Muscle layer of colon (tissue), 2 donors: ENCODE data around the gene GLYR1.
"Not testable (repeated sequence)": the region's sequence is repeated elsewhere in the genome, so short reads cannot be mapped to it uniquely, and the experiment has no call there.

Source experiments
- H3K27ac ChIP-seq: one replicate; pipeline ENCODE4 v1.7.0; 2013; ENCODE audit warnings: low read depth, mild to moderate bottlenecking, low read length, moderate library complexity
- H3K27me3 ChIP-seq, 2 donors: one replicate each; pipeline ENCODE4 v1.7.0; 2013; ENCODE audit warnings: low read length in 2 of 2, mild to moderate bottlenecking in 2 of 2; ENCODE audit not compliant: insufficient read depth in 2 of 2, control insufficient read depth in 1 of 2
- H3K36me3 ChIP-seq: one replicate; pipeline ENCODE4 v1.7.0; 2013; ENCODE audit warnings: mild to moderate bottlenecking, low read length; ENCODE audit not compliant: insufficient read depth
- H3K4me1 ChIP-seq: one replicate; pipeline ENCODE4 v1.7.0; 2013; ENCODE audit warnings: mild to moderate bottlenecking, low read length; ENCODE audit not compliant: insufficient read depth
- H3K4me3 ChIP-seq, 2 donors: one replicate each; pipeline ENCODE4 v1.7.0; 2013; ENCODE audit warnings: low read length in 2 of 2, low read depth in 1 of 2, mild to moderate bottlenecking in 1 of 2, moderate library complexity in 1 of 2
- H3K9ac ChIP-seq: one replicate; pipeline ENCODE4 v1.7.0; 2013; ENCODE audit warnings: low read length
- H3K9me3 ChIP-seq: one replicate; pipeline ENCODE4 v1.7.0; 2013; ENCODE audit warnings: mild to moderate bottlenecking, low read length
- donor health status: abdominal sarcoma.
- donor health status: Adenocarcinoma of cecum.

GLYR1 gene

GRCh38 chr16:4846901-4847773, at the start of gene GLYR1, which contains the start of gene UBN1:
TSS of gene GLYR1 (minus strand) at chr16:4847288. CDS start at chr16:4847265, 23 bp downstream.
TSS of gene UBN1 (plus strand) at chr16:4847481. CDS start at chr16:4852918, 5,437 bp downstream.
- Histone ChIP-seq H3K27ac (peak within 1 kb of the TSS; percentile 92), H3K36me3 (peaks cover 22% of the 10 kb centered on the region), H3K27me3 (no peaks in the 10 kb centered on the region), H3K4me3 (peak within 1 kb of the TSS; percentile 78 to 96), H3K9me3 (no peaks in the 10 kb centered on the region), H3K4me1 (peaks cover 39% of the 10 kb centered on the region), H3K9ac (peak within 1 kb of the TSS; percentile 67)

DNA sequence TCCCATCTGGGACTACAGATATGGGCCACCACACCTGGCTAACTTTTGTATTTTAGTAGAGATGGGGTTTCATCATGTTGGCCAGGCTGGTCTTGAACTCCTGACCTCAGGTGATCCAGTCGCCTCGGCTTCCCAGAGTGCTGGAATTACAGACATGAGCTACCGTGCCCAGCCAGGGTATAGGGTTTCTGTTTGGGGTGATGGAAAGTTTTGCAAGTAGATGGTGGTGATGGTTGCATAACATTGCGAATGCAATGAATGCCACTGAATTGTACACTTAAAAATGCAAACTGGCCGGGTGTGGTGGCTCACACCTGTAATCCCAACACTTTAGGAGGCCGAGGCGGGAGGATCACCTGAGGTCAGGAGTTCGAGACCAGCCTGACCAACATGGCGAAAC, 49.7 kb upstream of the GLYR1 start:
- H3K36me3 ChIP-seq, H3K9ac ChIP-seq, H3K9me3 ChIP-seq, H3K27ac ChIP-seq, H3K4me3 ChIP-seq, H3K27me3 ChIP-seq, H3K4me1 ChIP-seq: not testable (repeated sequence)

DNA sequence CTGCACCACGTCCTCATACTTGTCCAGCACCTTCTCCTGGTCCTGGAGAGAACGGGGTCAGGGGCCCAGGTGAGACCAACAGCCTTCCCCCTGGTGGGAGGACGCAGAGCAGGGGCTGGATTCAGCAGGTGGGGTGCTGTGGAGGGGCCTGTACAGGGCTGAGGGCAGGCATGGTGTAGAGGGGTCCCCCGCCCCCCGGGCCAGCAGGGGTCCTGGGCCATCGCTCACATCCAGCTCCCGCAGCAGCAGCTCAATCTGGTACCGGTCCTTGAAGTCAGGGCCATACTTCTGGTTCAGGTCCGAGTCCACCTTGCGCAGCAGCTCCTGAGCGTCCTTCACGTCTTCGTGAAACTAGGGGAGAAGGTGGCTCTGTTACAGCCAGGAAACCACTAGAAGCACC, 48.3 kb upstream of the GLYR1 start:
- no peak overlapping the region for H3K27ac ChIP-seq
- H3K4me1 ChIP-seq, result no peaks in the 10 kb centered on the region
- H3K9me3 ChIP-seq, result peaks cover 6% of the 10 kb centered on the region
- no peak overlapping the region for H3K4me3 ChIP-seq
- H3K27me3 ChIP-seq, result no peaks in the 10 kb centered on the region
- no peak overlapping the region for H3K9ac ChIP-seq
- peaks cover 18% of the 10 kb centered on the region for H3K36me3 ChIP-seq

DNA sequence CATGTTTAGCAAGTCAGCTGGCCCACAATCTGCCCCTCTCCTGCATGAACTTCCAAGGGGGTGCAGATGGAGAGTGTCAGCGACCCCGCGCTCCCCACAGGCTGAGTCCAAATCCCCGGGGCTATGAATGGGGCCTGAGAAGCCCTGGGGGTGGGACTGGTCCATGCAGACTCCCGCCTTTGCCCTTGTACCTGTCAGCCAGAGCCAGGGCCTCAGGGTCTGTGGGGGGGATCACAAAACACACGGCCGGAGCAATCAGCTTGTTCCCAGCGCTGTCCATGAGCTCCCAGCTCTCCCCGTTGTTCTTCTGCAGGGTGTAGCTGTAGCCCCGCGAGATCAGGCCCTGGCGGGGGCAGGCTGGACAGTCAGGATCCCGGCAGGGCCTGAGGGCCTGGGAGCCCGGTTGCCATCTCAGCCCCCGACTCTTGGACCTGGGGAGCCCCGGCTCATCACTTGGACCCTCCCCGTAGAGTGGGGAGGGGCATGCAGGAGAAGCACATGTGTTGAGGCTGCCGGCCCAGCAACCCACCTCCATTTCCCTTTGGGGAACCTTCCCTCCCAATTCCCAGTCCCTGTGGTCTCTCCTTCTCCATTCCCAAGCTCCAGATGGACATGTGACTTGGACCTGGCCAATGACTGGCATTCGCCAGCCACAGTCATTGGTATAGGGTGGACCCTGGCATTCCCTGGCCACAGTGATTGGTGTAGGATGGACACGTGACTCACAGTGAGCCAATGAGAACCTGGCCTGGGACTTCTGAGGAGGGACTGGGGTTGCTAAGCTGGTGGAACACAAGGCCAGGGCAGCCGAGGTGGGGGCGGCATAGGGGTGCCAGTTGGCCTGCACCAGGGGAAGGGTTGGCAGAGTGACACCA, 47.4 kb upstream of the GLYR1 start:
- Histone ChIP-seq H3K4me3 (no peak overlapping the region), H3K27me3 (no peaks in the 10 kb centered on the region), H3K27ac (no peak overlapping the region), H3K4me1 (no peaks in the 10 kb centered on the region), H3K9me3 (peaks cover 6% of the 10 kb centered on the region), H3K9ac (no peak overlapping the region), H3K36me3 (peaks cover 23% of the 10 kb centered on the region)

DNA sequence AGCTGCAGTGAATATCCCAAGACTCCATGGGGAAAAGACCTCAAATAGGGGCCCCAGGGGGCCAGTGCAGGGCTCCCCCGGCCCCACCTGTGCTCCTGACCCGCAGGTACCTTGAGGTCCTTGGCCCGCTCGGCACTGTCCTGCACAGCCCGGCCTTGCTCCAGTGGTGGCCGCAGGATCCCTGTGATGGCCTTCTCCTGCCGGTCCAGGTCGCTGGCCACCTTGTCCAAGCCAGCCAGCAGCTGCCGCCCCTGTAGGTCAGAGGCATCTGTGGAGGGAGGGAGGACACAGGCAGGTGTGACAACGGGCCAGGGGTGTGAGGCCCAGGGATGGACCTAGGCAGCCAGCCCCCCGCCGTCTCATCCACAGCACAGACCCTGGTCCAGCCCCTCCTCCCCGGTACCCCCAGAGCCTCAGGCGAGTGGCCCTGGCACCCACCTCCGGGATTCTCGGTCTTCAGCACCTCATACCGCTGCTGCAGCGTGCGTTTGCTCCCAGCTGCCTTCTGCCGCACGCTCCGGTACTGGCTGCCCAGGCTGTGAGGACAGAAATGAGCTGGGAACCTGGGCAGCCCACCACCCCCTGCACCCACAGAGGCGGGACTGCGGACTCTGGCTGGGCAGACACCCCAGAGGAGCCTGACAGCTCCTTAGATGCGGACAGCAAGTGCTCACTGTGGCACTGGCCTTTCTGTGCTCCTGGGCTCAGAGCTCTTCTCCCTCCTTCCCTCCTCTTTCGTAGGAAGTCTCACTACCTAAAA, 46.2 kb upstream of the GLYR1 start:
- Histone ChIP-seq H3K4me3 (no peak overlapping the region), H3K27ac (no peak overlapping the region), H3K27me3 (no peaks in the 10 kb centered on the region), H3K36me3 (peaks cover 30% of the 10 kb centered on the region), H3K9ac (no peak overlapping the region), H3K9me3 (peaks cover under 1% of the 10 kb centered on the region), H3K4me1 (no peaks in the 10 kb centered on the region)

- H3K27ac ChIP-seq, result no peak overlapping the region
- no peaks in the 10 kb centered on the region for H3K27me3 ChIP-seq
- H3K4me3 ChIP-seq, result no peak overlapping the region
- peaks cover 38% of the 10 kb centered on the region for H3K36me3 ChIP-seq
- no peaks in the 10 kb centered on the region for H3K4me1 ChIP-seq
- no peaks in the 10 kb centered on the region for H3K9me3 ChIP-seq
- H3K9ac ChIP-seq, result no peak overlapping the region
These were observed 45.4 kb upstream of the GLYR1 start for GRCh38 chr16:4892361-4893102.

GRCh38 chr16:4891886-4892216, 44.8 kb upstream of the GLYR1 start:
- no peak overlapping the region for H3K27ac ChIP-seq
- no peaks in the 10 kb centered on the region for H3K4me1 ChIP-seq
- H3K9ac ChIP-seq, result no peak overlapping the region
- no peak overlapping the region for H3K4me3 ChIP-seq
- no peaks in the 10 kb centered on the region for H3K9me3 ChIP-seq
- H3K27me3 ChIP-seq, result no peaks in the 10 kb centered on the region
- H3K36me3 ChIP-seq, result peaks cover 45% of the 10 kb centered on the region

DNA sequence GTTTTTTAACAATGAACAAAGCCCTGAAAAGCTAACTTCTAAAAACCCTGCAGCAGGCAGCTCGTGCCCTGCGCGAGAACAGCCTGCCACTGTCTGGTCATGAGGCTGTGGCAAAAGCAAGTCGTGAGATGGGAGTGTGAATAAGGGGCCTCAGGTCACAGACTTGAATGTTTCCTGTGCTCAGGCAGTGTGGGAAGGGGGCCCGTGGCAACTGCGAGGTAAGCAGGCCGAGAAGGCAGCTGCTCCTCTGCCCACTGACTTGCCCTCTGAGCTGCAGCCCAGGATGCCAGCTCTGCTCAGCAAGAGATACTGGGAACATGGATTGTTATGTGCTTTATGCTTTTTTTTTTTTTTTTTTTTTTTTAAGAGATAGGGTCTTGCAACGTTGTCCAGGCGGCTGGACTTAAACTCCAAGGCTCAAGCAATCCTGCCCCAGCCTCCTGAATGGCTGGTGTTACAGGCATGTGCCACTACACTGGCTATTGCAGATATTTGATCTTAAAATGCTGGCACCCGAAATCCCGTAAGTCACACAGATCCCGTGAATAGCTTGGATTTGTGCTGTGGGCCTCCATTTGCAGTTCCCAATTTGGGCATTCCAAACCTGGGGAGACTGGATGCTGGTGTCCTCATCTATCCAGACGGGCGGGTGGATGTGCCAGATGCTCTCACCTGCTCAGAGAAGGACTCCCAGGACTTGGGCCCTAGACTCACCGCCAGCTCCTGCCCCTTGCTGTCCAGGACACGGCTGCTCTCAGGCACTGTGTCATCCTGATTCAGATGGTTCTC, 44.2 kb upstream of the GLYR1 start:
- Histone ChIP-seq H3K27ac (no peak overlapping the region), H3K36me3 (peaks cover 50% of the 10 kb centered on the region)

DNA sequence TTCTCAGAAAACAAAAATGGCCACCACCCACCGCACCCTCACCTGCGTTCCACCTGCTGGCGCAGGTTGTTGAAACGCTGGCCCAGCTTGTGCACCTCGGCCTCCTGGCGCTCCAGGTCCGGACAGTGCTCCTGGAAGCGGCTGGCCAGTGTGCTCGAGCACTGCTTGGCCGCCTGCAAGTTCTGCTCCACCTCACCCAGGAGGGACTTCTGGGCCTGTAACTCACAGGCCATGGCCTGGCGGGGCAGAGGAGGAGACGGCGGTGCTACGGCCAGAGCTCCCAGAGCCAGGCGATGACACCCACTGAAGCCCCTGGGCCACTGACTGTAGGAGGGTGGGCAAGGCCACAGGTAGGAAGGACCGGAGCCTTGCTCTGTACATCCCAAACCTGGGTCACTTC, 43.6 kb upstream of the GLYR1 start:
- Histone ChIP-seq H3K36me3 (peaks cover 56% of the 10 kb centered on the region), H3K27me3 (no peaks in the 10 kb centered on the region), H3K9me3 (no peaks in the 10 kb centered on the region), H3K9ac (no peak overlapping the region), H3K27ac (no peak overlapping the region), H3K4me3 (no peak overlapping the region), H3K4me1 (no peaks in the 10 kb centered on the region)

More for the DNA sequence above, 44.2 kb upstream of the GLYR1 start:
- Histone ChIP-seq H3K4me3 (no peak overlapping the region), H3K9ac (no peak overlapping the region), H3K4me1 (no peaks in the 10 kb centered on the region), H3K9me3 (no peaks in the 10 kb centered on the region), H3K27me3 (no peaks in the 10 kb centered on the region)

GRCh38 chr16:4890026-4890425, 42.9 kb upstream of the GLYR1 start:
- Histone ChIP-seq H3K4me1 (no peaks in the 10 kb centered on the region), H3K9me3 (no peaks in the 10 kb centered on the region), H3K27me3 (no peaks in the 10 kb centered on the region), H3K27ac (no peak overlapping the region), H3K4me3 (no peak overlapping the region), H3K36me3 (peaks cover 63% of the 10 kb centered on the region), H3K9ac (no peak overlapping the region)
